Kidney capillary endothelial cell (primary cell): ENCODE measurements around the gene SAMD8.
"Not testable (repeated sequence)": the region's sequence is repeated elsewhere in the genome, so short reads cannot be mapped to it uniquely, and the experiment has no call there.

Experiments
- DNase-seq: peaks from one replicate; pipeline ENCODE4 v3.0.0-alpha.2; 2018; ENCODE audit warnings: low spot score

The SAMD8 gene

GRCh38 chr10:75140246-75140645, 28.8 kb downstream of the SAMD8 start:
- DNase-seq = no peak

- DNase-seq = no peak
These were observed 31.9 kb downstream of the SAMD8 start for GRCh38 chr10:75143353-75143752.

- DNase-seq = no peak
These were observed 34.1 kb downstream of the SAMD8 start for GRCh38 chr10:75145590-75145989.

GRCh38 chr10:75146780-75147179, 35.3 kb downstream of the SAMD8 start:
- DNase-seq = no peak

- DNase-seq = no peak
These were observed 39.2 kb downstream of the SAMD8 start for GRCh38 chr10:75150656-75151055.

- DNase-seq = no peak
These were observed 48.1 kb downstream of the SAMD8 start for GRCh38 chr10:75159519-75159918.

- no peak for DNase-seq
These were observed 54.5 kb downstream of the SAMD8 start for GRCh38 chr10:75165684-75166622.

- no peak for DNase-seq
These were observed 55.1 kb downstream of the SAMD8 start for GRCh38 chr10:75166623-75166972.

GRCh38 chr10:75168275-75168674, 56.8 kb downstream of the SAMD8 start:
- DNase-seq = no peak

GRCh38 chr10:75170215-75170614, 58.8 kb downstream of the SAMD8 start:
- no peak for DNase-seq

GRCh38 chr10:75175046-75175445, 63.6 kb downstream of the SAMD8 start:
- no peak for DNase-seq

GRCh38 chr10:75176046-75176445, 64.6 kb downstream of the SAMD8 start:
- DNase-seq = no peak

- DNase-seq = no peak
These were observed 65.3 kb downstream of the SAMD8 start for GRCh38 chr10:75176736-75177135.

- no peak for DNase-seq
These were observed 68.3 kb downstream of the SAMD8 start for GRCh38 chr10:75179657-75180177.

- DNase-seq = no peak
These were observed 69.1 kb downstream of the SAMD8 start for GRCh38 chr10:75180592-75180991.

- no peak for DNase-seq
These were observed 69.6 kb downstream of the SAMD8 start for GRCh38 chr10:75181073-75181472.

- no peak for DNase-seq
These were observed 74.9 kb downstream of the SAMD8 start for GRCh38 chr10:75186310-75186709.

GRCh38 chr10:75187961-75188426, 76.5 kb downstream of the SAMD8 start:
- peak; percentile 44 for DNase-seq

GRCh38 chr10:75188522-75188921, 77.1 kb downstream of the SAMD8 start:
- DNase-seq = not testable (repeated sequence)

GRCh38 chr10:75189266-75190096, 78.0 kb downstream of the SAMD8 start:
- DNase-seq = no peak

- DNase-seq = no peak
These were observed 80.5 kb downstream of the SAMD8 start for GRCh38 chr10:75191821-75192568.

GRCh38 chr10:75194625-75195024, 83.2 kb downstream of the SAMD8 start:
- not testable (repeated sequence) for DNase-seq
